Measurements from ENCODE around the gene PSD2. TPM values are rescaled to one million over a fixed set of nuclear protein-coding genes. Genes with fewer than 3 reads are reported as not detected.

The PSD2 gene
- total RNA-seq, 1 donor from 2014 or later: not detected

GRCh38 chr5:139872851-139873794 is 77.5 kb downstream of the PSD2 start:
- Histone ChIP-seq H3K4me1 (no peaks in the 10 kb centered on the region), H3K9me3 (no peaks in the 10 kb centered on the region), H3K36me3 (no peaks in the 10 kb centered on the region), H3K4me3 (no peak overlapping the region), H3K27ac (no peak overlapping the region), H3K27me3 (no peaks in the 10 kb centered on the region)
- intact Hi-C loops (cut with DNase I): no loop called here
- no peak for DNase-seq (ENCODE audit: low spot score in 2 of 2)
- TF ChIP-seq CTCF (IDR thresholded peaks at IDR 0.05): no peak

DNA sequence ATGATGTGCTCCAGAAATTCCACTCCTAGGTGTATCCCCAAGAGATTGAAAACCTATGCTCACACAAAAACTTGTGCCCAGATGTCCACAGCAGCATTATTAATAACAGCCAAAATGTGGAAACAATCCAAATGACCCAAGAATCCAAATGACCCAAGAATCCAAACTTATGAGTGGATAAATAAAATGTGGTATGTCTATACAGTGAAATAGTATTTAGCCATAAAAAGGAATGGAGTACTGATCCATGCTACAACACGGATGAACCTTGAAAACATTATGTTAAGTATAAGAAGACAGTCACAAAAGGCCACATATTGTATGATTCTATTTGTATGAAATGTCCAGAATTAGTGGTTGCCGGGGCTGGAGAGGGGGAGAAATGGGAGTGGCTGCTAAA is 80.3 kb downstream of the PSD2 start:
- Histone ChIP-seq H3K4me3 (no peak overlapping the region), H3K4me1 (no peaks in the 10 kb centered on the region), H3K36me3 (no peaks in the 10 kb centered on the region), H3K9me3 (no peaks in the 10 kb centered on the region), H3K27ac (no peak overlapping the region), H3K27me3 (no peaks in the 10 kb centered on the region)
- TF ChIP-seq CTCF (IDR thresholded peaks at IDR 0.05): no peak
- no peak for DNase-seq (ENCODE audit: low spot score in 2 of 2)
- intact Hi-C loops (cut with DNase I): no loop called here

DNA sequence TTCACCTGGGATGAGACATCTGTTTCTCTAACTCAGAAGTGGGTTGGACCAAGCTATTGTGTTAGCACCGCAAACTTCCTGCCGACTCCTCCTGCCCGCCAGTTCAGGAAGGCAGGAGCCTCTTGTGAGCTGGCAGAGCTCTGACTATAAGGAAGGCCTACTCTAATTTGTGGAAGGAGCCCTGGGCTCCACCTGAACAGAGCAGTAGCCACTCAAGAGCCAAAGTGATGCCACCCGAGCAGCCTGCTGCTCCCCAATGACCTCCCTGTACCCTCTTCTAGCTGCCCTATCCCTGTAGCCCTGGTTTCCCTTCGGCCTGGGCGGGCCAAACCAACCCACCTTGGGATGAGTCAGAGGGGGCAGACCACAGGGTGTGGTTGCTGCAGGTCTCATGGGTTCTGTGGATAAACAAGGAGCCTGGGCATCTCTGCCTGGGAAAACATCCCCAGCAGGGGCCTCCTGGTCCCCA is 81.6 kb downstream of the PSD2 start:
- DNase-seq (ENCODE audit: low spot score in 2 of 2): no peak
- Histone ChIP-seq H3K9me3 (no peaks in the 10 kb centered on the region), H3K4me3 (no peak overlapping the region), H3K4me1 (no peaks in the 10 kb centered on the region), H3K36me3 (no peaks in the 10 kb centered on the region), H3K27ac (no peak overlapping the region), H3K27me3 (no peaks in the 10 kb centered on the region)
- intact Hi-C loops (cut with DNase I): no loop called here
- TF ChIP-seq CTCF (IDR thresholded peaks at IDR 0.05): no peak

GRCh38 chr5:139878093-139878492 is 82.5 kb downstream of the PSD2 start:
- Histone ChIP-seq H3K4me1 (no peaks in the 10 kb centered on the region), H3K9me3 (no peaks in the 10 kb centered on the region), H3K27me3 (no peaks in the 10 kb centered on the region), H3K4me3 (no peak overlapping the region), H3K27ac (no peak overlapping the region), H3K36me3 (no peaks in the 10 kb centered on the region)
- intact Hi-C loops (cut with DNase I): no loop called here
- TF ChIP-seq CTCF (IDR thresholded peaks at IDR 0.05): no peak
- no peak for DNase-seq (ENCODE audit: low spot score in 2 of 2)

DNA sequence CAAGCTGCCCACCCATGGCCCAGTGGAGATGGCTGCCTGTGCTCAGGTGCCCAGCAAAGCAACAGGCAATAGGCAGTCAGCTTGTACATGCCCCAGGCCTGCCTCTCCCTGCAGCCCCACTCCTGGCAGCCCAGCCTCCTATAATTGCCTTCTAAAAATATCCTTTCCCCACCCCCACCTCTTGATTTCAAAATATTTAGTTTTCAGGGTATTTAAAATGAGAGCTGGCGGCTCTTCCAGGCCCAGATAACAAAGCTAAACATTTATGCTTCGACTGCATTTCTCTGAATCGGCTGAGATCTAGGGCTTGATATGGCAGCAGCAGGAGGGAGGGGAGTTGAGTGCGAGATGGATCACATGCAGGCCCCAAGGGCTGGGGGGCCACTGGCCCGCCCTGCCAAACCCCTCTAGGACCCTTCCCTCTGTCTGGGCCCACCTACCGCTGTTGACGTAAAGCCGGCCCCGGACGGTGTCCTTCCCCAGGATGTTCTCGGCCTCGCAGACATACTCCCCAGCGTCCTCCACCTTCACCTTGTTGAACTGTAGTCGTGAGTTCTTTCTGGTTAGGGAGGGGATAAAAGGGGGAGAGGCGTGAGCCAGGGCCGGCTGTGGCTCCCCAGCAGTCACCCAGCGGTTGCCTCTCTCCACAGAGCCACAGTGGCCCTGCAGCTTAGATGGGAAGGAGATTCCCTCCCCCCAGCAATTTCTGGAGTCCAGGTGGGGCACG is 85.0 kb downstream of the PSD2 start:
- no peaks in the 10 kb centered on the region for H3K9me3 ChIP-seq
- no peak for TF ChIP-seq CTCF (IDR thresholded peaks at IDR 0.05)
- intact Hi-C loops (cut with DNase I): no loop called here
- no peaks in the 10 kb centered on the region for H3K27me3 ChIP-seq
- peaks cover 0 to 6% of the 10 kb centered on the region in 2 donors for H3K36me3 ChIP-seq
- no peak overlapping the region for H3K4me3 ChIP-seq
- no peaks in the 10 kb centered on the region for H3K4me1 ChIP-seq
- DNase-seq (ENCODE audit: low spot score in 2 of 2): no peak
- no peak overlapping the region for H3K27ac ChIP-seq

Data from ascending aorta (tissue), 2 donors.